ENCODE measurements around the gene GPRIN1. TPM values are rescaled to one million over a fixed set of nuclear protein-coding genes. Genes with fewer than 3 reads are reported as not detected.

GPRIN1 gene
- total and polyA plus RNA-seq, 4 donors: 0.23 to 0.50 (median 0.30) TPM; not detected in 1

- no peaks in the 10 kb centered on the region for H3K4me1 ChIP-seq (ENCODE audit: control insufficient read depth in 4 of 4, insufficient read depth in 4 of 4, low read length in 3 of 4)
- H3K36me3 ChIP-seq (ENCODE audit: control insufficient read depth in 4 of 4, insufficient read depth in 3 of 4, low read depth in 1 of 4, low read length in 3 of 4): no peaks in the 10 kb centered on the region
- WGBS: 48% methylated on average over 9 of the region's 9 CpGs
- no peak overlapping the region for H3K9ac ChIP-seq (ENCODE audit: low read depth in 1 of 2, low read length in 2 of 2)
- H3K4me3 ChIP-seq (ENCODE audit: low read depth in 1 of 3, low read length in 3 of 3): no peak overlapping the region
- H3K27ac ChIP-seq (ENCODE audit: low read depth in 1 of 2, low read length in 2 of 2): no peak overlapping the region
- peaks cover 0 to 3% (median 1%) of the 10 kb centered on the region in 4 donors for H3K27me3 ChIP-seq (ENCODE audit: control insufficient read depth in 4 of 4, insufficient read depth in 4 of 4, low read length in 3 of 4)
- TF ChIP-seq REST (IDR thresholded peaks at IDR 0.05): no peak
- no peak for TF ChIP-seq JUND (IDR thresholded peaks at IDR 0.05)
- TF ChIP-seq, protein P1, sequence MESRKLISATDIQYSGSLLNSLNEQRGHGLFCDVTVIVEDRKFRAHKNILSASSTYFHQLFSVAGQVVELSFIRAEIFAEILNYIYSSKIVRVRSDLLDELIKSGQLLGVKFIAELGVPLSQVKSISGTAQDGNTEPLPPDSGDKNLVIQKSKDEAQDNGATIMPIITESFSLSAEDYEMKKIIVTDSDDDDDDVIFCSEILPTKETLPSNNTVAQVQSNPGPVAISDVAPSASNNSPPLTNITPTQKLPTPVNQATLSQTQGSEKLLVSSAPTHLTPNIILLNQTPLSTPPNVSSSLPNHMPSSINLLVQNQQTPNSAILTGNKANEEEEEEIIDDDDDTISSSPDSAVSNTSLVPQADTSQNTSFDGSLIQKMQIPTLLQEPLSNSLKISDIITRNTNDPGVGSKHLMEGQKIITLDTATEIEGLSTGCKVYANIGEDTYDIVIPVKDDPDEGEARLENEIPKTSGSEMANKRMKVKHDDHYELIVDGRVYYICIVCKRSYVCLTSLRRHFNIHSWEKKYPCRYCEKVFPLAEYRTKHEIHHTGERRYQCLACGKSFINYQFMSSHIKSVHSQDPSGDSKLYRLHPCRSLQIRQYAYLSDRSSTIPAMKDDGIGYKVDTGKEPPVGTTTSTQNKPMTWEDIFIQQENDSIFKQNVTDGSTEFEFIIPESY (IDR thresholded peaks at IDR 0.05): no peak
- no peak for TF ChIP-seq HNF4G (IDR thresholded peaks at IDR 0.05)
- TF ChIP-seq RAD21 (IDR thresholded peaks at IDR 0.05): no peak
- no peak for TF ChIP-seq RXRA (IDR thresholded peaks at IDR 0.05)
- TF ChIP-seq YY1 (IDR thresholded peaks at IDR 0.05): no peak
- no peak for TF ChIP-seq GABPA (IDR thresholded peaks at IDR 0.05 in 1 of 2, conservative IDR thresholded peaks at IDR 0.05 in 1 of 2)
- TF ChIP-seq SP1 (IDR thresholded peaks at IDR 0.05): no peak
- TF ChIP-seq HNF4A (conservative IDR thresholded peaks at IDR 0.05): no peak
- no peak for TF ChIP-seq FOXA2 (IDR thresholded peaks at IDR 0.05)
- TF ChIP-seq, protein P2, sequence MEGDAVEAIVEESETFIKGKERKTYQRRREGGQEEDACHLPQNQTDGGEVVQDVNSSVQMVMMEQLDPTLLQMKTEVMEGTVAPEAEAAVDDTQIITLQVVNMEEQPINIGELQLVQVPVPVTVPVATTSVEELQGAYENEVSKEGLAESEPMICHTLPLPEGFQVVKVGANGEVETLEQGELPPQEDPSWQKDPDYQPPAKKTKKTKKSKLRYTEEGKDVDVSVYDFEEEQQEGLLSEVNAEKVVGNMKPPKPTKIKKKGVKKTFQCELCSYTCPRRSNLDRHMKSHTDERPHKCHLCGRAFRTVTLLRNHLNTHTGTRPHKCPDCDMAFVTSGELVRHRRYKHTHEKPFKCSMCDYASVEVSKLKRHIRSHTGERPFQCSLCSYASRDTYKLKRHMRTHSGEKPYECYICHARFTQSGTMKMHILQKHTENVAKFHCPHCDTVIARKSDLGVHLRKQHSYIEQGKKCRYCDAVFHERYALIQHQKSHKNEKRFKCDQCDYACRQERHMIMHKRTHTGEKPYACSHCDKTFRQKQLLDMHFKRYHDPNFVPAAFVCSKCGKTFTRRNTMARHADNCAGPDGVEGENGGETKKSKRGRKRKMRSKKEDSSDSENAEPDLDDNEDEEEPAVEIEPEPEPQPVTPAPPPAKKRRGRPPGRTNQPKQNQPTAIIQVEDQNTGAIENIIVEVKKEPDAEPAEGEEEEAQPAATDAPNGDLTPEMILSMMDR (IDR thresholded peaks at IDR 0.05; ENCODE audit: low read depth, low read length, missing input control): no peak
- TF ChIP-seq FOXA1 (IDR thresholded peaks at IDR 0.05): no peak
- no peak for TF ChIP-seq ATF3 (IDR thresholded peaks at IDR 0.05)
- TF ChIP-seq MAX (IDR thresholded peaks at IDR 0.05): no peak
- TF ChIP-seq TAF1 (conservative IDR thresholded peaks at IDR 0.05): no peak
- H3K9me3 ChIP-seq (ENCODE audit: control insufficient read depth in 4 of 4, low read length in 3 of 4): no peaks in the 10 kb centered on the region
- no peak for DNase-seq (ENCODE audit: low spot score)
Measured at GRCh38 chr5:176636426-176636825, 26.5 kb upstream of the GPRIN1 start.

DNA sequence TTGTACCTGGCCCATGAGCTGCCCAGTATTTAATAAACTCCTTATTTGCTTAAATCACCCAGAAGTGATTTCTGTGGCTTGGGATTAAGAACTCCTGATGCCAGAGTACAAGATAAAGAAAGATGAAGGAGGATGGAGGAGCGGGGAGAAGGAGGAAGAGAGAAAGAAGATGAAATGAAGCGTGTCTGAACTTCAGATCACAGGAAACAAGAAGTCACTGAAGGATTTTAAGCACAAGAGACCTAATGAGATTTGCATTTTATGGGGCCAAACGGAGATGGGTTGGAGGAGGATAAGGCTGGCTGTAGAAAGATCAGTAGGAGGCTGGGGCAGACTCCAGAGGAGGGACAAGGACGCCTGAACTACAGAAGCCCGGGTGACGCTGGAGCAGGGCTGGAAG is 23.6 kb upstream of the GPRIN1 start:
- no peaks in the 10 kb centered on the region for H3K9me3 ChIP-seq (ENCODE audit: control insufficient read depth in 4 of 4, low read length in 3 of 4)
- H3K27ac ChIP-seq (ENCODE audit: low read depth in 1 of 2, low read length in 2 of 2): no peak overlapping the region
- no peak for DNase-seq (ENCODE audit: low spot score)
- H3K27me3 ChIP-seq (ENCODE audit: control insufficient read depth in 4 of 4, insufficient read depth in 4 of 4, low read length in 3 of 4): peaks cover 2 to 16% (median 6%) of the 10 kb centered on the region in 4 donors
- 26% methylated on average over 6 of the region's 6 CpGs for WGBS
- H3K4me3 ChIP-seq (ENCODE audit: low read depth in 1 of 3, low read length in 3 of 3): no peak overlapping the region
- H3K9ac ChIP-seq (ENCODE audit: low read depth in 1 of 2, low read length in 2 of 2): no peak overlapping the region
- H3K36me3 ChIP-seq (ENCODE audit: control insufficient read depth in 4 of 4, insufficient read depth in 3 of 4, low read depth in 1 of 4, low read length in 3 of 4): no peaks in the 10 kb centered on the region
- H3K4me1 ChIP-seq (ENCODE audit: control insufficient read depth in 4 of 4, insufficient read depth in 4 of 4, low read length in 3 of 4): peaks cover 0 to 5% (median 5%) of the 10 kb centered on the region in 4 donors
- TF ChIP-seq RXRA (IDR thresholded peaks at IDR 0.05) (no peak), NR2F2 (IDR thresholded peaks at IDR 0.05) (no peak), FOXA2 (IDR thresholded peaks at IDR 0.05) (no peak), ATF3 (IDR thresholded peaks at IDR 0.05) (no peak), FOXA1 (IDR thresholded peaks at IDR 0.05) (no peak), JUND (IDR thresholded peaks at IDR 0.05) (no peak), REST (IDR thresholded peaks at IDR 0.05) (no peak), RAD21 (IDR thresholded peaks at IDR 0.05) (no peak), MAX (IDR thresholded peaks at IDR 0.05) (no peak)
- TF ChIP-seq, protein P2 (IDR thresholded peaks at IDR 0.05; ENCODE audit: low read depth, low read length, missing input control): no peak

All from liver (tissue), 9 donors.